Activated naive CD4-positive, alpha-beta T cell treated with anti-CD3 and anti-CD28 coated beads for 36 hours (primary cell): ENCODE data around the gene DTX3L. TPM values are rescaled to one million over a fixed set of nuclear protein-coding genes. Genes with fewer than 3 reads are reported as not detected.

Experiments
- CTCF ChIA-PET: fragments of 350-600 bp; sonication (Branson Sonifier 250); formaldehyde crosslinking; loops from one replicate; lab custom pipeline; 2021; ENCODE audit warnings: antibody characterized with exemption; lab: Charles Lee
- DNase-seq: peaks from one replicate; pipeline ENCODE4 v3.0.0-alpha.2; 2020
- H3K27ac Mint-ChIP-seq: one replicate; pipeline ENCODE4 v1.8.0; 2021; ENCODE audit warnings: mild to moderate bottlenecking, mixed read lengths
- H3K27me3 Mint-ChIP-seq: one replicate; pipeline ENCODE4 v1.8.0; 2021; ENCODE audit warnings: low read depth, mixed read lengths
- H3K36me3 Mint-ChIP-seq: one replicate; pipeline ENCODE4 v1.8.0; 2021; ENCODE audit warnings: low read depth, mixed read lengths
- H3K4me1 Mint-ChIP-seq: one replicate; pipeline ENCODE4 v1.8.0; 2021; ENCODE audit warnings: low read depth, mixed read lengths
- H3K4me3 Mint-ChIP-seq: one replicate; pipeline ENCODE4 v1.8.0; 2021; ENCODE audit warnings: mild to moderate bottlenecking, moderate library complexity, mixed read lengths
- H3K9me3 Mint-ChIP-seq: one replicate; pipeline ENCODE4 v1.8.0; 2021; ENCODE audit warnings: mixed read lengths
- intact Hi-C: fragments of 100-400 bp; cut with micrococcal nuclease; formaldehyde crosslinking; loops from one replicate; pipeline ENCODE4 v1.15.1; 2023
- total RNA-seq, 2 experiments: library from RNA; stranded (reverse); gene quantifications; one replicate each; pipeline ENCODE4 v1.2.3, GENCODE V29; 2021

The DTX3L gene
- total RNA-seq, 2 experiments from 2014 or later = 22.3 to 24.5 TPM

DNA sequence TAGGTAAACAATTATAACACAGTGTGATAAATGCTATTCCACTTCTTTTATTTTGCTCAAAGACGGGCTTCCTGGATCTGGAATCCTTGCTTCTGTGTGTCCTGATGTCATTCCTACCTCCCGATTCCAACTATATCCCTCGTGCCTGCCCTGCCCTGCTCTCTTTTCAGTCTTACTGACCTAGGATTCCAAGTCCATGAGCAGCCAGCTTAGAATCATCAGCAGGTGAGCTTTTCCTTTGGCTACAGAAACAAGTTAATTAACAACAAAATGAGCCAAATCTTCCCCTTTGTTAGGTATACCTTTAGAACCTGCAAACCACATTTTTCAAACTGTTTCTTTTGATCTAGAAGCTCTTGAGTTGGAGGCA is 27.5 kb upstream of the DTX3L start:
- CTCF ChIA-PET = interaction anchor here (0.6 to 1.3 kb wide), 2 partner anchors 16 to 143 kb away, joined by 4 read pairs; no protein-coding TSS in a partner anchor
- no peak for DNase-seq
- Mint-ChIP-seq H3K4me3 (no peak overlapping the region), H3K27ac (no peak overlapping the region), H3K27me3 (no peaks in the 10 kb centered on the region), H3K36me3 (peaks cover 48% of the 10 kb centered on the region), H3K4me1 (peaks cover 40% of the 10 kb centered on the region), H3K9me3 (no peaks in the 10 kb centered on the region)
- intact Hi-C loops = loop anchor here (10.0 kb wide), 1 partner anchor 668 kb away; the partner anchor contains the start of gene SEC22A

GRCh38 chr3:122538956-122539490 is 25.1 kb upstream of the DTX3L start:
- H3K27me3 Mint-ChIP-seq = no peaks in the 10 kb centered on the region
- no peak overlapping the region for H3K4me3 Mint-ChIP-seq
- DNase-seq = no peak
- peaks cover 29% of the 10 kb centered on the region for H3K36me3 Mint-ChIP-seq
- CTCF ChIA-PET = interaction anchor here (0.8 kb wide), 1 partner anchor 159 kb away, joined by 4 read pairs; no protein-coding TSS in a partner anchor
- intact Hi-C loops = loop anchor here (10.0 kb wide), 1 partner anchor 666 kb away; the partner anchor contains the start of gene SEC22A
- H3K4me1 Mint-ChIP-seq = peaks cover 16% of the 10 kb centered on the region
- no peak overlapping the region for H3K27ac Mint-ChIP-seq
- no peaks in the 10 kb centered on the region for H3K9me3 Mint-ChIP-seq

- H3K36me3 Mint-ChIP-seq = peaks cover 21% of the 10 kb centered on the region
- no peak overlapping the region for H3K27ac Mint-ChIP-seq
- CTCF ChIA-PET = no interaction called here
- H3K4me3 Mint-ChIP-seq = no peak overlapping the region
- intact Hi-C loops = no loop called here
- no peaks in the 10 kb centered on the region for H3K4me1 Mint-ChIP-seq
- no peaks in the 10 kb centered on the region for H3K9me3 Mint-ChIP-seq
- DNase-seq = no peak
- no peaks in the 10 kb centered on the region for H3K27me3 Mint-ChIP-seq
Measured at GRCh38 chr3:122546151-122546550, 18.0 kb upstream of the DTX3L start.

- Mint-ChIP-seq H3K4me1 (no peaks in the 10 kb centered on the region), H3K4me3 (no peak overlapping the region), H3K27ac (no peak overlapping the region), H3K36me3 (peaks cover 23% of the 10 kb centered on the region), H3K9me3 (no peaks in the 10 kb centered on the region), H3K27me3 (no peaks in the 10 kb centered on the region)
- CTCF ChIA-PET = interaction anchor here (0.7 to 2.1 kb wide), 7 partner anchors 9 to 131 kb away, joined by 3 to 10 read pairs (median 3); no protein-coding TSS in a partner anchor
- intact Hi-C loops = no loop called here
- DNase-seq = no peak
Measured at GRCh38 chr3:122548076-122548475, 16.1 kb upstream of the DTX3L start.

- no peaks in the 10 kb centered on the region for H3K27me3 Mint-ChIP-seq
- H3K27ac Mint-ChIP-seq = no peak overlapping the region
- CTCF ChIA-PET = interaction anchor here (0.7 to 2.1 kb wide), 7 partner anchors 9 to 1010 kb away, joined by 3 to 10 read pairs (median 4); no protein-coding TSS in a partner anchor
- no peak overlapping the region for H3K4me3 Mint-ChIP-seq
- H3K4me1 Mint-ChIP-seq = peaks cover 2% of the 10 kb centered on the region
- intact Hi-C loops = no loop called here
- peaks cover 27% of the 10 kb centered on the region for H3K36me3 Mint-ChIP-seq
- H3K9me3 Mint-ChIP-seq = no peaks in the 10 kb centered on the region
- DNase-seq = no peak
Measured at GRCh38 chr3:122548619-122549018, 15.5 kb upstream of the DTX3L start.

DNA sequence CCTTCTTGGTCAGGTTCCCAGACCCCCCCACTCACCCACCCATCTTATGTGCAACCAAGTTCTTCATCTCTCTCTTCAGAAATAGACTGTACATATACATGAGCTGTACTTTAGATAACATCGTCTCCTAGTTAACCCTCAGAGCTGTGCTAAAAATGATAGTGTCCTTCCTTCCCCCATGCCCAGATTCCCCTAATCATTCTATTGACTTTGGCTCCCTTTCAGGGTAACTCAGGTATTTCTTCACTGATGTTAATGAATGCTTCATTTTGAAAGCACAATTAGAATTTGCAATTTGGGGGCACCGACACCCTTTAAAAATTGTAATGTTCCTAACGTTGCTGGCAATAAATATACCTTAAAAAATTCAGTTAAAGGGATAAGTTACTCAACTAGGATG is 11.0 kb upstream of the DTX3L start:
- Mint-ChIP-seq H3K4me3 (no peak overlapping the region), H3K36me3 (peaks cover 41% of the 10 kb centered on the region), H3K9me3 (no peaks in the 10 kb centered on the region), H3K27me3 (no peaks in the 10 kb centered on the region), H3K4me1 (peaks cover 13% of the 10 kb centered on the region), H3K27ac (no peak overlapping the region)
- DNase-seq = no peak
- CTCF ChIA-PET = no interaction called here
- intact Hi-C loops = no loop called here

GRCh38 chr3:122555275-122556071 is 8.7 kb upstream of the DTX3L start:
- Mint-ChIP-seq H3K4me3 (no peak overlapping the region), H3K27me3 (no peaks in the 10 kb centered on the region), H3K27ac (no peak overlapping the region), H3K36me3 (peaks cover 47% of the 10 kb centered on the region), H3K4me1 (peaks cover 17% of the 10 kb centered on the region), H3K9me3 (no peaks in the 10 kb centered on the region)
- no peak for DNase-seq
- intact Hi-C loops = no loop called here
- CTCF ChIA-PET = interaction anchor here (0.5 to 0.9 kb wide), 4 partner anchors 123 to 1009 kb away, joined by 3 to 7 read pairs (median 3); no protein-coding TSS in a partner anchor

DNA sequence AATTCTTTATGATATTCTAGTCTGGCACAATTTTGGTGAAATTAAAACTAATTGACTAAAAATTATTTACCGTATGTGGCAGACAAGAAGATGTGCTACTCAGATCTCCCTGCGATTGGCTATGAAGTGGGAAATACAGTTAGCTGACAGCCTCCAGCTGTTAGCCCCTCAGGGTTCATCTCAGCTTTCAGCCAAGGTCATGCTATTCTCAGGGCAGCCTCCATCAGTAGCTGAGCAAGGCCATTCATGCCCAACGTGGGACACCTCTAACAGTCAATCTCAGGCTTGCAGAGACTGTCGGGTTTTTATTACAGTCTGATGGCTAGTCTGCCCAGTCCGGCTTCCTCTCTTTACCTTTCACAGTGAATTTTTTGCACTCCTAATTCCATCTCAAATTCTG is 6.8 kb upstream of the DTX3L start:
- intact Hi-C loops = no loop called here
- Mint-ChIP-seq H3K4me3 (no peak overlapping the region), H3K36me3 (peaks cover 43% of the 10 kb centered on the region), H3K27me3 (no peaks in the 10 kb centered on the region), H3K4me1 (peaks cover 32% of the 10 kb centered on the region), H3K27ac (no peak overlapping the region), H3K9me3 (no peaks in the 10 kb centered on the region)
- no peak for DNase-seq
- CTCF ChIA-PET = interaction anchor here (0.7 to 7.6 kb wide), 3 partner anchors 9 to 122 kb away, joined by 3 to 165 read pairs (median 3); partner anchors contain the start of gene PARP14

- no peak for DNase-seq
- Mint-ChIP-seq H3K9me3 (no peaks in the 10 kb centered on the region), H3K4me1 (peaks cover 39% of the 10 kb centered on the region), H3K27ac (no peak overlapping the region), H3K4me3 (no peak overlapping the region), H3K27me3 (no peaks in the 10 kb centered on the region), H3K36me3 (peaks cover 38% of the 10 kb centered on the region)
- CTCF ChIA-PET = interaction anchor here (0.9 to 7.6 kb wide), 8 partner anchors 10 to 235 kb away, joined by 3 to 165 read pairs (median 4); partner anchors contain the start of genes HSPBAP1, PARP14 and WDR5B
- intact Hi-C loops = no loop called here
Measured at GRCh38 chr3:122558605-122559004, 5.5 kb upstream of the DTX3L start.

DNA sequence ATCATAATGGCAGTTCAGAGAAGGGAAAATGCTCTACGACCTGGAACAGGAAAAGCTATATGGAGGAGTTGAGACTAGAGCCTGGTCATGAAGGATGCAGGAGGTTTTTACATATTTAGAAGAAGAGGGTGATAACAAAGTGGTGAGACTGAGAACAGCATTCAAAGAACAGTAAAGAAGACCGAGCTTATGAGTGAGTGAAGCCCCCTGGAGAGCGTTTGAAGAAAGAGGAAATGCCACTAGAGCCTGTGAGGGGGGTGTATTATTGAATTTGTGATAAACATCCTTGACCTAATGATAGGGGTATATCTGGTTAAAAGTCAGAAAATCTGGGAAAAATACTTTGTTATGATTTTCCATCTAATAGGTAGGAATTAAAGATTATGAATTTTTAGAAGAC is 4.2 kb upstream of the DTX3L start:
- Mint-ChIP-seq H3K9me3 (no peaks in the 10 kb centered on the region), H3K27ac (no peak overlapping the region), H3K27me3 (no peaks in the 10 kb centered on the region), H3K4me1 (peaks cover 36% of the 10 kb centered on the region), H3K4me3 (no peak overlapping the region), H3K36me3 (peaks cover 34% of the 10 kb centered on the region)
- no peak for DNase-seq
- intact Hi-C loops = loop anchor here (1.0 to 10.0 kb wide), 7 partner anchors 101 to 645 kb away; partner anchors contain the start of genes HSPBAP1 and SEC22A
- CTCF ChIA-PET = interaction anchor here (0.8 to 7.6 kb wide), 8 partner anchors 9 to 152 kb away, joined by 3 to 165 read pairs (median 4); partner anchors contain the start of gene PARP14

GRCh38 chr3:122560680-122561079 is 3.5 kb upstream of the DTX3L start:
- H3K36me3 Mint-ChIP-seq = peaks cover 27% of the 10 kb centered on the region
- H3K4me1 Mint-ChIP-seq = peaks cover 38% of the 10 kb centered on the region
- intact Hi-C loops = loop anchor here (1.0 to 10.0 kb wide), 7 partner anchors 102 to 644 kb away; partner anchors contain the start of genes HSPBAP1 and SEC22A
- H3K27ac Mint-ChIP-seq = no peak overlapping the region
- CTCF ChIA-PET = interaction anchor here (0.6 to 7.6 kb wide), 8 partner anchors 12 to 244 kb away, joined by 3 to 165 read pairs (median 4); partner anchors contain the start of gene PARP14
- no peaks in the 10 kb centered on the region for H3K9me3 Mint-ChIP-seq
- no peaks in the 10 kb centered on the region for H3K27me3 Mint-ChIP-seq
- peak; percentile 80 for DNase-seq
- H3K4me3 Mint-ChIP-seq = no peak overlapping the region
